B cell (primary cell): Measurements from ENCODE around the gene THOP1. TPM values are rescaled to one million over a fixed set of nuclear protein-coding genes. Genes with fewer than 3 reads are reported as not detected.
A peak's percentile ranks its signal among the peaks of the same experiment; 100 is the strongest.

Experiments used
- ATAC-seq: fragments of 200-7000 bp; cut with Tn5 transposase; one replicate; pipeline ENCODE4 v1.10.0; 2021; ENCODE audit warnings: low read depth, mild to moderate bottlenecking, moderate number of reproducible peaks, moderate library complexity
- CTCF ChIA-PET: fragments of 350-600 bp; sonication (Branson Sonifier 250); formaldehyde crosslinking; loops from one replicate; lab custom pipeline; 2021; ENCODE audit warnings: antibody characterized with exemption, inconsistent platforms; lab: Charles Lee
- POLR2A ChIA-PET: fragments of 350-600 bp; sonication (Branson Sonifier 250); formaldehyde crosslinking; loops from one replicate; lab custom pipeline; 2021; ENCODE audit warnings: antibody characterized with exemption; lab: Charles Lee
- DNase-seq: peaks from one replicate; pipeline ENCODE4 v3.0.0; 2013
- H2AFZ ChIP-seq: 2 replicates; pipeline ENCODE4 v1.6.1; 2012; ENCODE audit warnings: mild to moderate bottlenecking, low read depth, low read length; ENCODE audit not compliant: insufficient read depth, poor library complexity, severe bottlenecking
- H3K27ac ChIP-seq, 2 donors: 1 replicate in 1 of 2; 2 replicates in 1 of 2; pipeline ENCODE4 v1.5.1; 2012 to 2013; ENCODE audit warnings: low read length in 2 of 2, mild to moderate bottlenecking in 2 of 2, moderate library complexity in 1 of 2
- H3K27me3 ChIP-seq, 4 experiments: fragments of 200-600 bp in 1 of 4; sonication (generic) in 1 of 4; replicated peaks in 1 of 4; 1 replicate in 2 of 4; 2 replicates in 2 of 4; pipeline versions ENCODE4 v1.6.1 to v1.7.0; 2013 to 2016; ENCODE audit warnings: low read length in 3 of 4, mild to moderate bottlenecking in 2 of 4, mixed read lengths in 1 of 4, moderate library complexity in 1 of 4; ENCODE audit not compliant: insufficient read depth in 4 of 4, control insufficient read depth in 3 of 4; ENCODE audit errors: control extremely low read depth in 1 of 4
- H3K36me3 ChIP-seq, 2 experiments: replicated peaks in 1 of 2; 1 replicate in 1 of 2; 2 replicates in 1 of 2; pipeline versions ENCODE4 v1.6.1 to v1.7.1; 2013; ENCODE audit warnings: low read length in 1 of 2; ENCODE audit not compliant: insufficient read depth in 2 of 2, control insufficient read depth in 1 of 2; ENCODE audit errors: control extremely low read depth in 1 of 2, extremely low read depth in 1 of 2
- H3K4me1 ChIP-seq, 2 donors: fragments of 200-600 bp in 1 of 2; sonication (generic) in 1 of 2; 1 replicate in 1 of 2; 2 replicates in 1 of 2; pipeline versions ENCODE4 v1.5.1 to v1.6.1; 2013 to 2017; ENCODE audit warnings: low read length in 2 of 2; ENCODE audit not compliant: control insufficient read depth in 2 of 2, insufficient read depth in 2 of 2
- H3K4me2 ChIP-seq: replicated peaks from 2 replicates; pipeline ENCODE3; 2012; ENCODE audit warnings: mild to moderate bottlenecking, low read depth, low read length; ENCODE audit not compliant: poor library complexity, severe bottlenecking
- H3K4me3 ChIP-seq, 5 experiments: fragments of 200-600 bp in 1 of 5; sonication (generic) in 1 of 5; 1 replicate in 3 of 5; 2 replicates in 2 of 5; pipeline versions ENCODE4 v1.5.1 to v1.7.0; 2011 to 2016; ENCODE audit warnings: low read length in 4 of 5, mild to moderate bottlenecking in 4 of 5, low read depth in 2 of 5, control low read depth in 1 of 5, moderate library complexity in 1 of 5; ENCODE audit not compliant: insufficient read depth in 1 of 5; ENCODE audit errors: control extremely low read depth in 1 of 5, extremely low read depth in 1 of 5
- H3K79me2 ChIP-seq: fragments of 200-600 bp; sonication (generic); one replicate; pipeline ENCODE4 v1.6.0; 2016; ENCODE audit warnings: low read length; ENCODE audit not compliant: control insufficient read depth, insufficient read depth
- H3K9ac ChIP-seq: fragments of 200-600 bp; sonication (generic); 2 replicates; pipeline ENCODE4 v1.6.1; 2017; ENCODE audit warnings: mild to moderate bottlenecking, low read length, moderate library complexity
- H3K9me3 ChIP-seq, 3 donors: one replicate each; pipeline versions ENCODE4 v1.6.1 to v1.7.1; 2013; ENCODE audit warnings: low read length in 2 of 3; ENCODE audit not compliant: control insufficient read depth in 2 of 3, insufficient read depth in 1 of 3; ENCODE audit errors: control extremely low read depth in 1 of 3
- H4K20me1 ChIP-seq: 2 replicates; pipeline ENCODE4 v1.6.0; 2012; ENCODE audit warnings: mild to moderate bottlenecking, low read length; ENCODE audit not compliant: insufficient read depth, control insufficient read depth, poor library complexity, severe bottlenecking
- H3K27ac Mint-ChIP-seq: one replicate; pipeline ENCODE4 v1.8.0; 2021; ENCODE audit warnings: mixed read lengths
- H3K27me3 Mint-ChIP-seq: one replicate; pipeline ENCODE4 v1.8.0; 2021; ENCODE audit warnings: mixed read lengths
- H3K4me1 Mint-ChIP-seq: one replicate; pipeline ENCODE4 v1.8.0; 2021; ENCODE audit warnings: mixed read lengths
- H3K4me3 Mint-ChIP-seq: one replicate; pipeline ENCODE4 v1.8.0; 2021; ENCODE audit warnings: mixed read lengths
- H3K9me3 Mint-ChIP-seq: one replicate; pipeline ENCODE4 v1.8.0; 2022; ENCODE audit warnings: mixed read lengths; ENCODE audit not compliant: insufficient read depth
- EZH2 ChIP-seq: IDR thresholded peaks from 2 replicates; pipeline ENCODE4 v1.6.1; 2012; ENCODE audit warnings: borderline replicate concordance, low read depth, mild to moderate bottlenecking, moderate library complexity, low read length; ENCODE audit not compliant: insufficient read depth, poor library complexity, severe bottlenecking
- WGBS: methylation state at CpG from one replicate; pipeline ENCODE4 v1.1.5; 2013; ENCODE audit warnings: missing lambda C conversion rate; ENCODE audit not compliant: insufficient coverage; 5-methylcytosine and 5-hydroxymethylcytosine counted together
- intact Hi-C: fragments of 100-400 bp; cut with micrococcal nuclease; formaldehyde crosslinking; loops from one replicate; pipeline ENCODE4 v1.10.0; 2022
- polyA plus RNA-seq: library from polyadenylated mRNA; depleted of rRNA; stranded (reverse); fragments of >200 nt; gene quantifications from 2 replicates; pipeline ENCODE4 v1.2.3, GENCODE V29; 2012
- total RNA-seq, 2 donors: library from RNA; stranded (reverse); fragments of 120-200 nt in 1 of 2; gene quantifications; 1 replicate in 1 of 2; 2 replicates in 1 of 2; pipeline versions ENCODE4 v1.2.3 to v1.2.4, GENCODE V29; 2013 to 2022
- TF ChIP-seq, protein P1 (sequence below): fragments of 200-600 bp; IDR thresholded peaks from one replicate; pipeline ENCODE4 v1.8.0; 2022; ENCODE audit warnings: antibody characterized with exemption, mild to moderate bottlenecking

Gene THOP1
- total and polyA plus RNA-seq, 2 donors (not counting 1 experiment from before 2014, with no cell fraction given): 54.3 to 56.4 TPM

DNA sequence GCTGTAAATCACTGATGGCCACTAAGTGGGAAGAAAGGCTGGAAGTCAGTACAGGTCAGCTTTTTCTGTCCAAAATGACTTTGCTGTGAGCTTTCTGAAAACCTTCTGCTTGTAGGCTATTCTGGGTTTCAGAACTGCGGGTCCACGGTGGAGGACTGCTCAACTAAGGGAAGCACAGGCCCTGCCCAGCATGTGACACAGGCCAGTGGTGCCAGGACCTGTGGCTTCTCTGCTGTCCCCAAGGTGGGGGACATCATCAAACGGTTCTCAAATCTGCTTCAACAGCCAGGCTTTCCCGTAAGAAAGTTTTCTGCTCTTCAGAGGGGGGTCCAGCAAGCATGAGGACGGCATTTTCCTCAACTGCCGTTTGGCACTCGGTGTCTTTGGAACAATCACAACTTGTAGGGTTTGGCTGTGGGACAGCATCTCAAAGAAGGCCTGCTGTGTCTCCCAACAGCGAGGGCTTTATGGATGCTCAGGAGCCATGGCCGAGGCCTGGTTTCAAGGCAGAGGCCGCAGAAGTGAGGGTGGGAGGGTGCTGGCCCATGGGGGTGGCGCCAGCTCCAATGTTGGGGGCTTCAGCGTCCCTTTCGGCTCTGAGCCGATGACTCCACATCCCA, 6.1 kb upstream of the THOP1 start:
- no peak overlapping the region for H3K27ac Mint-ChIP-seq
- no peaks in the 10 kb centered on the region for H3K27me3 Mint-ChIP-seq
- no peak overlapping the region for H3K4me3 Mint-ChIP-seq
- Histone ChIP-seq H3K4me2 (no peak overlapping the region), H3K27ac (no peak overlapping the region), H3K4me1 (peaks cover 24 to 44% of the 10 kb centered on the region in 2 donors), H3K79me2 (peaks cover 89% of the 10 kb centered on the region), H3K9ac (no peak overlapping the region), H3K27me3 (no peaks in the 10 kb centered on the region), H4K20me1 (peaks cover 30% of the 10 kb centered on the region), H2AFZ (no peak overlapping the region), H3K9me3 (no peaks in the 10 kb centered on the region), H3K36me3 (peaks cover 0 to 3% of the 10 kb centered on the region in 2 experiments), H3K4me3 (no peak overlapping the region)
- intact Hi-C loops: no loop called here
- TF ChIP-seq, protein P1, sequence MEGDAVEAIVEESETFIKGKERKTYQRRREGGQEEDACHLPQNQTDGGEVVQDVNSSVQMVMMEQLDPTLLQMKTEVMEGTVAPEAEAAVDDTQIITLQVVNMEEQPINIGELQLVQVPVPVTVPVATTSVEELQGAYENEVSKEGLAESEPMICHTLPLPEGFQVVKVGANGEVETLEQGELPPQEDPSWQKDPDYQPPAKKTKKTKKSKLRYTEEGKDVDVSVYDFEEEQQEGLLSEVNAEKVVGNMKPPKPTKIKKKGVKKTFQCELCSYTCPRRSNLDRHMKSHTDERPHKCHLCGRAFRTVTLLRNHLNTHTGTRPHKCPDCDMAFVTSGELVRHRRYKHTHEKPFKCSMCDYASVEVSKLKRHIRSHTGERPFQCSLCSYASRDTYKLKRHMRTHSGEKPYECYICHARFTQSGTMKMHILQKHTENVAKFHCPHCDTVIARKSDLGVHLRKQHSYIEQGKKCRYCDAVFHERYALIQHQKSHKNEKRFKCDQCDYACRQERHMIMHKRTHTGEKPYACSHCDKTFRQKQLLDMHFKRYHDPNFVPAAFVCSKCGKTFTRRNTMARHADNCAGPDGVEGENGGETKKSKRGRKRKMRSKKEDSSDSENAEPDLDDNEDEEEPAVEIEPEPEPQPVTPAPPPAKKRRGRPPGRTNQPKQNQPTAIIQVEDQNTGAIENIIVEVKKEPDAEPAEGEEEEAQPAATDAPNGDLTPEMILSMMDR: no peak
- DNase-seq (no peak), ATAC-seq (no peak)
- peaks cover 57% of the 10 kb centered on the region for H3K4me1 Mint-ChIP-seq
- WGBS: 91% methylated on average over 10 of the region's 14 CpGs
- H3K9me3 Mint-ChIP-seq: no peaks in the 10 kb centered on the region
- ChIA-PET POLR2A (no interaction called here), CTCF (no interaction called here)

DNA sequence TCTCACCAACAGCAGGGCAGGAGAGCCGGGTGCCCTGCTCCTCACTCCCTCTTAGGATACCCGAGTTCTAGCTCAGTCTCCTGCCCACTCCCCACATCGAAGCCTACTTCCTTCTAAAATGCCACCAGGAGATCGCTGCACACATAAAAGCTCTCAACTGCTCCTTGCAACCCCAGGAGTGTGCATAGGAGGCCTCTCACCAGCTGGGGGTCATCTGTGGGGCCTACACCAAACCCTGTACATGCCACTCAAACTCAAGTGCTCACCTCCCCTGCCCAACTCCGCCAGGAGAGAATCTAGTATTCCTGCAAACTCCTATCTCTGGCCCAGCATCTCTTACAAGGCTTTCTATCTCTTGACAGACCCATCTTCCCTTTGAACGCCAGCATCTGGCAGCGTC, 5.0 kb upstream of the THOP1 start:
- Mint-ChIP-seq H3K9me3 (no peaks in the 10 kb centered on the region), H3K27ac (peak overlapping the region; percentile 43), H3K27me3 (no peaks in the 10 kb centered on the region), H3K4me1 (peaks cover 55% of the 10 kb centered on the region), H3K4me3 (peak overlapping the region; percentile 11)
- TF ChIP-seq, protein P1: no peak
- no peak for TF ChIP-seq EZH2
- no peak for DNase-seq
- H3K4me2 ChIP-seq: no peak overlapping the region
- H3K4me1 ChIP-seq: peaks cover 26 to 42% of the 10 kb centered on the region in 2 donors
- 94% methylated on average over 7 of the region's 7 CpGs for WGBS
- ATAC-seq: no peak
- no peaks in the 10 kb centered on the region for H3K9me3 ChIP-seq
- CTCF ChIA-PET: no interaction called here
- peaks cover 0 to 3% of the 10 kb centered on the region in 2 experiments for H3K36me3 ChIP-seq
- H4K20me1 ChIP-seq: peaks cover 23% of the 10 kb centered on the region
- no peak overlapping the region for H3K9ac ChIP-seq
- no peak overlapping the region for H2AFZ ChIP-seq
- H3K27me3 ChIP-seq: no peaks in the 10 kb centered on the region
- intact Hi-C loops: no loop called here
- no peak overlapping the region for H3K4me3 ChIP-seq
- H3K79me2 ChIP-seq: peaks cover 79% of the 10 kb centered on the region
- POLR2A ChIA-PET: no interaction called here
- no peak overlapping the region for H3K27ac ChIP-seq
